HepG2 (cell line): ENCODE results near the gene ZFP90. TPM values are rescaled to one million over a fixed set of nuclear protein-coding genes. Genes with fewer than 3 reads are reported as not detected.

Experiments used
- BORCS8-MEF2B ChIP-seq: sonication (generic); formaldehyde crosslinking; IDR thresholded peaks from 2 replicates; pipeline ENCODE4 v1.8.0; 2022; ENCODE audit warnings: mild to moderate bottlenecking, missing genetic modification reagents
- DRAP1 ChIP-seq: IDR thresholded peaks from 2 replicates; pipeline ENCODE4 v1.6.1; 2016; ENCODE audit warnings: missing genetic modification reagents, missing compliant biosample characterization
- ELF4 ChIP-seq: sonication (generic); formaldehyde crosslinking; IDR thresholded peaks from 2 replicates; pipeline ENCODE4 v1.5.0; 2020; ENCODE audit warnings: missing genetic modification reagents, mild to moderate bottlenecking, moderate library complexity, borderline replicate concordance
- MBD4 ChIP-seq: IDR thresholded peaks from 2 replicates; pipeline ENCODE4 v1.6.1; 2012; ENCODE audit warnings: low read length, inconsistent platforms, borderline replicate concordance
- NFE2 ChIP-seq: sonication (generic); formaldehyde crosslinking; IDR thresholded peaks from 2 replicates; pipeline ENCODE4 v1.4.0; 2020; ENCODE audit warnings: missing genetic modification reagents
- ONECUT2 ChIP-seq: sonication (generic); formaldehyde crosslinking; IDR thresholded peaks from 2 replicates; pipeline ENCODE4 v1.4.0; 2020; ENCODE audit warnings: missing genetic modification reagents
- TBP ChIP-seq: sonication (generic); formaldehyde crosslinking; IDR thresholded peaks from 2 replicates; pipeline ENCODE4 v1.5.0; 2020; ENCODE audit warnings: missing genetic modification reagents
- TEAD3 ChIP-seq: optimal IDR thresholded peaks from 2 replicates; pipeline ENCODE3; 2016; ENCODE audit warnings: borderline replicate concordance
- TEF ChIP-seq: sonication (generic); formaldehyde crosslinking; IDR thresholded peaks from 2 replicates; pipeline ENCODE4 v1.5.0; 2020; ENCODE audit warnings: missing genetic modification reagents
- ZBTB3 ChIP-seq: sonication (generic); formaldehyde crosslinking; IDR thresholded peaks from 2 replicates; pipeline ENCODE4 v1.4.0; 2020; ENCODE audit warnings: low read depth, mild to moderate bottlenecking, moderate library complexity, missing genetic modification reagents, borderline replicate concordance
- ZFP41 ChIP-seq: sonication (generic); formaldehyde crosslinking; IDR thresholded peaks from 2 replicates; pipeline ENCODE4 v1.4.0; 2020; ENCODE audit warnings: mild to moderate bottlenecking, missing genetic modification reagents, borderline replicate concordance
- ZFYVE20 ChIP-seq: sonication (generic); formaldehyde crosslinking; IDR thresholded peaks from 2 replicates; pipeline ENCODE4 v1.8.0; 2023; ENCODE audit warnings: low read depth, mild to moderate bottlenecking, moderate library complexity, missing genetic modification reagents, borderline replicate concordance
- ZNF20 ChIP-seq: sonication (generic); formaldehyde crosslinking; IDR thresholded peaks from 2 replicates; pipeline ENCODE4 v1.4.0; 2020; ENCODE audit warnings: mild to moderate bottlenecking, moderate library complexity, missing genetic modification reagents
- ZNF451 ChIP-seq: sonication (generic); formaldehyde crosslinking; IDR thresholded peaks from 2 replicates; pipeline ENCODE4 v1.5.0; 2020; ENCODE audit warnings: mild to moderate bottlenecking, missing genetic modification reagents
- ZNF678 ChIP-seq: sonication (generic); formaldehyde crosslinking; IDR thresholded peaks from 2 replicates; pipeline ENCODE4 v1.4.0; 2020; ENCODE audit warnings: mild to moderate bottlenecking, missing genetic modification reagents
- ZNF773 ChIP-seq: sonication (generic); formaldehyde crosslinking; IDR thresholded peaks from 2 replicates; pipeline ENCODE4 v1.4.0; 2020; ENCODE audit warnings: missing genetic modification reagents, borderline replicate concordance
- polyA plus RNA-seq, 8 experiments: library from polyadenylated mRNA; depleted of rRNA in 3 of 8; stranded (reverse) in 7 of 8; unstranded in 1 of 8; fragments of >200 nt; fragmentation: Illumina TruSeq in 4 of 8; extraction: Trizol in 4 of 8; gene quantifications; 2 replicates each; pipeline versions ENCODE4 v1.2.1 to v1.2.3, GENCODE V29; 2011 to 2016; ENCODE audit warnings: low read depth in 4 of 8, missing spikeins in 1 of 8, mixed read lengths in 1 of 8; ENCODE audit not compliant: insufficient read depth in 1 of 8
- total RNA-seq, 5 experiments: library from RNA; depleted of rRNA; stranded (reverse); fragments of >200 nt; fragmentation: Illumina TruSeq; extraction: Trizol; gene quantifications; 2 replicates each; pipeline ENCODE4 v1.2.3, GENCODE V29; 2016; ENCODE audit warnings: low read depth in 1 of 5
- TF ChIP-seq, protein P1 (sequence below): sonication (generic); formaldehyde crosslinking; IDR thresholded peaks from 2 replicates; pipeline ENCODE4 v1.5.0; 2020; ENCODE audit warnings: mild to moderate bottlenecking, missing genetic modification reagents
- TF ChIP-seq, protein P2 (sequence below): sonication (generic); formaldehyde crosslinking; IDR thresholded peaks from 2 replicates; pipeline ENCODE4 v1.5.1; 2020; ENCODE audit warnings: mild to moderate bottlenecking, missing genetic modification reagents, moderate library complexity
- TF ChIP-seq, protein P3 (sequence below): sonication (generic); formaldehyde crosslinking; IDR thresholded peaks from 2 replicates; pipeline ENCODE4 v1.4.0; 2020; ENCODE audit warnings: missing genetic modification reagents, borderline replicate concordance

The ZFP90 gene
- total and polyA plus RNA-seq, 2 of the 13 experiments (the other 11 are each of a cell fraction or from before 2014, with no cell fraction given): 17.6 to 18.9 TPM

DNA sequence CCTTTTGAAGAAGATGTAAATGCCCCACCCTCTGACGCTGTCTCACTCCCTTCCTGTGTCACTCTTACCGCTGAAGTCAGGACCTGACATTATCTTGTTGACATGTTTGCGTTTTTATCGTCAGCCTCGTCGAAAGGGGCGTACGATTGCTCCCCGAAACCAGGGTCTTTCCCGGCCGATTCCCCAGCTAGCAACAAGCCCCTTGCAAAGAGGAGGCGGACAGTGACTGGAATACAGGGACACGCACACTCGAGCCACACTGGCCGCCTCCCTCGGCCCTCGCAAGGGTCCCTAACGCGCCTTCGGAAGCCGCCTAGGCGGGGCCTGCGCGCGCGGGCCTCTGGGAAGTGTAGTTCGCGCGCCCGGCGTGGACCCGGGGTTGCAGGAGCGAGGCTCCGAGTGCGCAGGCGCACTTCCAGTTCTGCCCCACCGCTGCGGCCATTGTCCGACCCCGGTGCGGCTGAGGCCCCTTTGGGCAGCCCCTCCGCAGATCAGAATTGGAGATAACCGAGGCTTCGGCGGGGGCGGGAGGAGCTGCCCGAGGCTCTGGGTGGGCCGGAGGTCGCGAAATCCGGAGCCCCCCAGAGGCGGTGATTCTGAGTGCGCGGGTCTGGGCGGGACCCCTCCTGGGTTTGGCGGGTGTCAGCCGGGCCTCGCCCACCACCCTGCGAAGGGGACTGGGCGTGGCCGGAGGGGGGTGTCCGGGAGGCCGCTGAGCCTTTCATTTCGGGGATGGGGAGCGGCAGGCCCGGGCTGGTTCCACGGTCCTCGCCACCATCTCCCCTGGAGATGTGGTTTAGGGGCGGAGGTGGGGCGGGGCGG is at the start of gene ZFP90 (continued):
- TF ChIP-seq TEF (peak; percentile 67; the same call in 1 of the 2 replicates), ZBTB3 (CRISPR knock-in tag) (no peak), TEAD3 (no peak), DRAP1 (CRISPR knock-in tag) (no peak), MBD4 (no peak), ZNF773 (CRISPR knock-in tag) (no peak), ZFP41 (CRISPR knock-in tag) (peak; percentile 77; the same call in 1 of the 2 replicates), ZNF451 (CRISPR knock-in tag) (no peak), ZFYVE20 (CRISPR knock-in tag) (no peak), NFE2 (CRISPR knock-in tag) (no peak), BORCS8-MEF2B (CRISPR knock-in tag) (0 out of 2 replicates have a peak, but pooled peaks have one; percentile 28), ELF4 (CRISPR knock-in tag) (no peak), ONECUT2 (CRISPR knock-in tag) (0 out of 2 replicates have a peak, but pooled peaks have one; percentile 19), ZNF678 (CRISPR knock-in tag) (no peak), TBP (no peak), ZNF20 (no peak)
- TF ChIP-seq, protein P1, sequence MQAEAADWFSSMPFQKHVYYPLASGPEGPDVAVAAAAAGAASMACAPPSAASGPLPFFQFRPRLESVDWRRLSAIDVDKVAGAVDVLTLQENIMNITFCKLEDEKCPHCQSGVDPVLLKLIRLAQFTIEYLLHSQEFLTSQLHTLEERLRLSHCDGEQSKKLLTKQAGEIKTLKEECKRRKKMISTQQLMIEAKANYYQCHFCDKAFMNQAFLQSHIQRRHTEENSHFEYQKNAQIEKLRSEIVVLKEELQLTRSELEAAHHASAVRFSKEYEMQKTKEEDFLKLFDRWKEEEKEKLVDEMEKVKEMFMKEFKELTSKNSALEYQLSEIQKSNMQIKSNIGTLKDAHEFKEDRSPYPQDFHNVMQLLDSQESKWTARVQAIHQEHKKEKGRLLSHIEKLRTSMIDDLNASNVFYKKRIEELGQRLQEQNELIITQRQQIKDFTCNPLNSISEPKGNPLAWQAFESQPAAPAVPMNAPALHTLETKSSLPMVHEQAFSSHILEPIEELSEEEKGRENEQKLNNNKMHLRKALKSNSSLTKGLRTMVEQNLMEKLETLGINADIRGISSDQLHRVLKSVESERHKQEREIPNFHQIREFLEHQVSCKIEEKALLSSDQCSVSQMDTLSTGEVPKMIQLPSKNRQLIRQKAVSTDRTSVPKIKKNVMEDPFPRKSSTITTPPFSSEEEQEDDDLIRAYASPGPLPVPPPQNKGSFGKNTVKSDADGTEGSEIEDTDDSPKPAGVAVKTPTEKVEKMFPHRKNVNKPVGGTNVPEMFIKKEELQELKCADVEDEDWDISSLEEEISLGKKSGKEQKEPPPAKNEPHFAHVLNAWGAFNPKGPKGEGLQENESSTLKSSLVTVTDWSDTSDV (CRISPR knock-in tag): peak; percentile 72
- TF ChIP-seq, protein P2, sequence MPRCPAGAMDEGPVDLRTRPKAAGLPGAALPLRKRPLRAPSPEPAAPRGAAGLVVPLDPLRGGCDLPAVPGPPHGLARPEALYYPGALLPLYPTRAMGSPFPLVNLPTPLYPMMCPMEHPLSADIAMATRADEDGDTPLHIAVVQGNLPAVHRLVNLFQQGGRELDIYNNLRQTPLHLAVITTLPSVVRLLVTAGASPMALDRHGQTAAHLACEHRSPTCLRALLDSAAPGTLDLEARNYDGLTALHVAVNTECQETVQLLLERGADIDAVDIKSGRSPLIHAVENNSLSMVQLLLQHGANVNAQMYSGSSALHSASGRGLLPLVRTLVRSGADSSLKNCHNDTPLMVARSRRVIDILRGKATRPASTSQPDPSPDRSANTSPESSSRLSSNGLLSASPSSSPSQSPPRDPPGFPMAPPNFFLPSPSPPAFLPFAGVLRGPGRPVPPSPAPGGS (CRISPR knock-in tag): peak; percentile 85
- TF ChIP-seq, protein P3, sequence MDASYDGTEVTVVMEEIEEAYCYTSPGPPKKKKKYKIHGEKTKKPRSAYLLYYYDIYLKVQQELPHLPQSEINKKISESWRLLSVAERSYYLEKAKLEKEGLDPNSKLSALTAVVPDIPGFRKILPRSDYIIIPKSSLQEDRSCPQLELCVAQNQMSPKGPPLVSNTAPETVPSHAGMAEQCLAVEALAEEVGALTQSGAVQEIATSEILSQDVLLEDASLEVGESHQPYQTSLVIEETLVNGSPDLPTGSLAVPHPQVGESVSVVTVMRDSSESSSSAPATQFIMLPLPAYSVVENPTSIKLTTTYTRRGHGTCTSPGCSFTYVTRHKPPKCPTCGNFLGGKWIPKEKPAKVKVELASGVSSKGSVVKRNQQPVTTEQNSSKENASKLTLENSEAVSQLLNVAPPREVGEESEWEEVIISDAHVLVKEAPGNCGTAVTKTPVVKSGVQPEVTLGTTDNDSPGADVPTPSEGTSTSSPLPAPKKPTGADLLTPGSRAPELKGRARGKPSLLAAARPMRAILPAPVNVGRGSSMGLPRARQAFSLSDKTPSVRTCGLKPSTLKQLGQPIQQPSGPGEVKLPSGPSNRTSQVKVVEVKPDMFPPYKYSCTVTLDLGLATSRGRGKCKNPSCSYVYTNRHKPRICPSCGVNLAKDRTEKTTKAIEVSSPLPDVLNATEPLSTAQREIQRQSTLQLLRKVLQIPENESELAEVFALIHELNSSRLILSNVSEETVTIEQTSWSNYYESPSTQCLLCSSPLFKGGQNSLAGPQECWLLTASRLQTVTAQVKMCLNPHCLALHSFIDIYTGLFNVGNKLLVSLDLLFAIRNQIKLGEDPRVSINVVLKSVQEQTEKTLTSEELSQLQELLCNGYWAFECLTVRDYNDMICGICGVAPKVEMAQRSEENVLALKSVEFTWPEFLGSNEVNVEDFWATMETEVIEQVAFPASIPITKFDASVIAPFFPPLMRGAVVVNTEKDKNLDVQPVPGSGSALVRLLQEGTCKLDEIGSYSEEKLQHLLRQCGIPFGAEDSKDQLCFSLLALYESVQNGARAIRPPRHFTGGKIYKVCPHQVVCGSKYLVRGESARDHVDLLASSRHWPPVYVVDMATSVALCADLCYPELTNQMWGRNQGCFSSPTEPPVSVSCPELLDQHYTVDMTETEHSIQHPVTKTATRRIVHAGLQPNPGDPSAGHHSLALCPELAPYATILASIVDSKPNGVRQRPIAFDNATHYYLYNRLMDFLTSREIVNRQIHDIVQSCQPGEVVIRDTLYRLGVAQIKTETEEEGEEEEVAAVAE: peak; percentile 96; the same call in 1 of the 2 replicates
